SK-N-SH treated with all-trans-retinoic acid at 6 μM for 48 hours (cell line): ENCODE data around the gene GMNN.

Experiments
- RARB ChIP-seq: fragments of 250-450 bp; sonication (Bioruptor Pico); IDR thresholded peaks from 2 replicates; pipeline ENCODE4 v1.8.0; 2021; ENCODE audit warnings: mild to moderate bottlenecking, moderate library complexity
- SNAI2 ChIP-seq: fragments of 250-450 bp; sonication (Bioruptor Pico); IDR thresholded peaks from 2 replicates; pipeline ENCODE4 v1.5.0; 2020; ENCODE audit warnings: mild to moderate bottlenecking, moderate library complexity
- ZFP3 ChIP-seq: fragments of 250-450 bp; sonication (Bioruptor Pico); IDR thresholded peaks from 2 replicates; pipeline ENCODE4 v1.5.0; 2020; ENCODE audit warnings: mild to moderate bottlenecking, moderate library complexity

- TF ChIP-seq ZFP3 = no peak
- no peak for TF ChIP-seq RARB (CRISPR knock-in tag)
- no peak for TF ChIP-seq SNAI2 (CRISPR knock-in tag)
These were observed 31.3 kb upstream of the GMNN start for GRCh38 chr6:24743265-24743943.
